DMS 273 treated with DMSO at 0.1 percent for 48 hours (cell line): ENCODE measurements around the gene ZNF519.
"Not testable (repeated sequence)": the region's sequence is repeated elsewhere in the genome, so short reads cannot be mapped to it uniquely, and the experiment has no call there.

Source experiments
- DNase-seq: peaks from one replicate; lab custom pipeline; 2025; lab: John Stamatoyannopoulos, UW

The ZNF519 gene

DNA sequence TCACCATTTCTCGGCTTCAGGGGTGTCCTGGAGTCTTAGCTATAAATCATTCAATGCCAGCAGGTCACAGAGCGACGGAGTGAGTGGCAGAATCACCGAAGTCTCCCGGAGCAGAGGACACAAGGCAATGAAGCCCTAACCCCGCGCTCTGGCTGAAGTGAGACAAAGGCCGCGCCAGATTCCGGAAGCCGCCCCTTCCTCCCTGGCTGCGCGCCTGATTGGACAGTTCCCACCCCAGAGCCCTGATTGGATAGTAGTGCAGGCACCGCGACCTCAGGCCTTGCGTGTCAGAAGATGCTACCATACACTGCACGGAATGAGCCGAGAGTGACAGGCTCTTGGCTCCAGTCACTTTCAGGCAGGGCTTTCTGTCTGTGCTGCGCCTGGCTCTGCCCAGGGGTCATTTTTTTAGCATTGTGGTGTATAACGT lies at the start of gene ZNF519:
Gene ZNF519, minus strand, starts transcription at position 165 of the 430 bp plus-strand sequence. Its CDS starts 158 bp downstream, at position 7.
- DNase-seq = peak; percentile 94

GRCh38 chr18:14179306-14179705 lies 47.1 kb upstream of the ZNF519 start:
- no peak for DNase-seq

GRCh38 chr18:14178321-14179196 lies 46.3 kb upstream of the ZNF519 start:
- DNase-seq = not testable (repeated sequence)

DNA sequence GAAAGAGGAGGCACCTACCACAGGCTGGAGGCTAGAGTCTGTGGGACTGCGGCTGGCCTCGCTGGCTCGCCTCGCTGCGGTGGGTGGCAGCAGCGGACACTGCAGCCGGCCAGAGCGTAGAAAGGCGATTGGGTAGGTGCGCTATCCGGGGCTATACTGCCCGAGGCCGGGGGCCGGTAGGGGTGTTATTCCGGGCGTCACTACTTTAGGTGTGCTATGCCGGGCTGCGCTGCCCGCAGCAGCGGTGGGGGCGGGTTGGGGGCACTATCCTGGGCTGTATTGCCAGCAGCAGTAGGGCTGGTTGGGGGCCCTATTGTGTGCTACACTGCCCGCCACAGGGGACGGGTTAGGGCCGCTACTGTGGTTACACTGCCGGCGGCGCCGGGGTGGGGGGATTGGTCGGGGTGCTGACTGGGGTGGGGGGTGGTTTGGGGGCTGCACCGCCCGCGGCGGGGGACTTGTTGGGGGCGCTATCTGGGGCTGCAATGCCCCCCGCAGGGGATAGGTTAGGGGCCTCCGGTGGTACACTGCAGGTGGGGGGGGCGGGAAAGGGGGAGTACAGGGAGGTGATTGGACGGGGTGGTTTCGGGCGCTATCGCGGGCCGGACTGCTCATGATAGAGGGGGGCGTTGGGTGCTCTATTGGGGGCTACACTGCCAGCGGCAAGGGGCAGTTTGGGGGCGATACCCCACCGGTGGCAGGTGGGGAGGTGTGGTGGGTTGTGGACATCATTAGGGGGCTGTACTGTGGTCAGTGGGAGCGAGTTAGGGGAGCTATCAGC lies 45.5 kb upstream of the ZNF519 start:
- DNase-seq = not testable (repeated sequence)

DNA sequence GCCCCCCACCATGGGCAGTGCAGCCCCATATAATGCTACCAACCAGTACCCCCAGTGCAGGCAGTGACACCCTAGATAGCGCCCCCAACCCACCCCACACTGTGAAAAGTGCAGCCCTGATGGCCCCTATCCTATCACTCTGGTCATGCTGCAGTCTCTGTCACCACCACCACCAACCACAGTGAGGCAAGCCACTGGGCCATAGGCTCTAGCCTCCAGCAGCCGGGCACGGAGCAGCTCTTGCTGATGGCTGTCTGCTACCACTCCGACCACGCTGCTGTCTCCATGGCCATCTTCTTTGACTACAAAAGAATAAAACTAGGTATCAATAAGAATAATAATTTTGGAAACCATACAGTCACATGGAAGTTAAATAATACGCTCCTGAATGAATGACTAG lies 43.2 kb upstream of the ZNF519 start:
- DNase-seq = not testable (repeated sequence)

GRCh38 chr18:14174706-14175085 lies 42.5 kb upstream of the ZNF519 start:
- DNase-seq = no peak

- not testable (repeated sequence) for DNase-seq
These were observed 41.9 kb upstream of the ZNF519 start for GRCh38 chr18:14174002-14174705.

GRCh38 chr18:14173116-14173951 lies 41.1 kb upstream of the ZNF519 start:
- not testable (repeated sequence) for DNase-seq

DNA sequence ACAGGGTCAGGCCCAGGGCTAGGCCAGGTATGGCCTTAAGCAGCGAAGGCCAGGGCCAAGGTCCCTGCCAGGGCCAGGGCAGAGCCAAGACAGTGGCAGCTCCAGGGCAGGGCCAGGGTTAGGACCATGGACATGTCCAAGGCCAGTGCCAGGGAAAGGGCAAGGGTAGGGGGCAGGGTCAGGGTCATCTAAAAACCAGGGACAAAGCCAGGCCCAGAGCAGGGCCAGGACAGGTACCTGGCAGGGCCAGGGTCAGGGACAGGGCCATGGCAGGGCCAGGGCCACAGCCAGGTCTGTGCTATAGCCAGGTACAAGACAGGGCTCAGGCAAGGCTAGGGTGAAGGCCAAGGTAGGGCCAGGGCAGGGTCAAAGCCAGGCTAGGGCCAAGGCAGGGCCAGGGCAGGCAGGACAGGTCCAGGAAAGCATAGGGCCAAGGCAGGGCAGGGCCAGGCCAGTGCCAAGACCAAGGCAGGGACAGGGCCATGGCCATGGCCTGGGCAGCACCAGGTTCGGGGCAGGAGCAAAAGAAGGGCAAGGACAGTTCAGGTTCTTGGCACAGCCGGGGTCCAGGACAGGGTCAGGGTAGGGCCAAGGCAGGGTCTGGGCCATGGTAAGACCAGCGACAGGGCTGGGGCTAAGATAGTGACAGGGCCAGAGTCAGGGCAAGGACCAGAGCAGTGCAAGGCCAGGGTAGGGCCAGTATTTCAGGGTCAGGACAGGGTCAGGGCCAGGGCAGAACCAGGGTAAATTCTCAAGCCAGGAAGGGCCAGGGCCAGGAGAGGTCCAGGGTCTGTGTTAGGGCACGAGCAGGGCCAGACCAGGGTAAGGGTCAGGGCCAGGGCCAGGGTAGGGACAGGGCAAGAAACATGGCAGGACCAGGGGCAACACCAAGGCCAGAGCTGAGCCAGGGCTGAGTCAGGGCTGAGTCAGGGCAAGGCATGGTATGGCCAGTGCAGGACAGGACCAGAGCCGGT lies 40.2 kb upstream of the ZNF519 start:
- not testable (repeated sequence) for DNase-seq

DNA sequence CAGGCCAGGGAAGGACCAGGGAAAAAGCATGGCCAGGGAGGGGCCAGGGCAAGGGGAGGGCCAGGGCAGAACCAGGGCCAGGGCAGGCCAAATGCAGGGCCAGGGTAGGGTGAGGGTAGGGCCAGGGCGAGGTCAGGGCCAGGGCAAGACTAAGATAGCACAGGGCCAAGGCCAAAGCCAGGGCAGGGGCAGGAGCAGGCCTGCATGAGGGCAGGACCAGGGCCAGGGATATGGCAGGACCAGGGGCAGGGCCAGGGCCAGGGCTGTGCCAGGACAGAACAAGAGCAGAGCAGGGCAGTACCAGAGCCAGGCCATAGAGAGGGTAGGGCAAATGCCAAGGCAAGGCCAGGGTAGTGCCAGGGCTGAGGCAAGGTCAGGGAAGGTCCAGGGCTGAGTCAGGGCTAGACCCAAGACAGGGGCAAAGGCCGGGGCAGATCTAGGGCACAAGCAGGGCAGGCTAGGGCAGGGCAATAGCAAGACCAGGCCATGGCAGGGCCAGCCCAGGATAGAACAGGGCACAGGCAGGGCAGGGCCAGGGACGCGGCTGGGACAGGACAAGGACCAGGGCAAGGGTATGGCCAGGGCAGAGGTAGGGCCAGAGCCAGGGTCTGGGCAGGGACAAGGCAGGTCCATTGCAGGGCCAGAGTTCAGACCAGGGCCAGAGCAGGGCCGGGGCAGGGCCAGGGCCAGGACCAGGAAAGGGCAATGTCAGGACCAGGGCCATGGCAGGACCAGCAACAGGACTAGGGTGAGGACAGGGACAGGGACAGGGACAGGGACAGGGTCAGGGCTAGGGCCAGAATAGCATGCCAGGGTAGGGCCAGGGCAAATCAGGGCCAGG lies 39.3 kb upstream of the ZNF519 start:
- not testable (repeated sequence) for DNase-seq

DNA sequence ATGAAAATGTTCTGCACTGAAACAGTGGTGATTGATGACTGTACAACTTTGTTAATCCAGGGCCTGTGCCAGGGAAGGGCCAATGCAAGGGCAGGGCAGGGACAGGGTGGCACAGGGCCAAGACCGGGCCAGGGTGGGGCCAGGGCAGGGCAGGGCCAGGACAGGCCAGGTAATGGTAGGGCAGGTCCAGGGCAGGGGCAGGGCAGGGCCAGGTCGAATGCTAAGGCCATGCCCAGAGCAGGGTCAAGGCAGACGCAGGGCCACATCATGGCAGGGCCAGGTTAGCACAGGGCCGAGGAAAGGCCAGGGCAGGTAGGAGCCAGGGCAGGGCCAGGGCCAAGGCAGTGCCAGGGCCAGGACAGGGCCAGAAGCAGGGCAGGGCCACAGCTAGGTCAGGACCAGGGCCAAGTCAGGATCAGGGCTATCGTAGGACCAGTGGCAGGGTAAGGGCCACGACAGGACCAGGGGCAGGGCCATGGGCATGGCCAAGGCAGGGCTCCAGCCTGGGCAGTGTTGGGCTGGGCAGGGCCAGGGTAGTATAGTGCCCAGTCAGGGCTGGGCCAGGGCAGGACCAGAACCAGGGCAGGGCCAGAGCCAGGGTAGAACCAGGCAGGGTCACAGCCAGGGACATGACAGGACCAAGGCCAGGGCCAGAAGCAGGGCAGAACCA lies 38.3 kb upstream of the ZNF519 start:
- not testable (repeated sequence) for DNase-seq

DNA sequence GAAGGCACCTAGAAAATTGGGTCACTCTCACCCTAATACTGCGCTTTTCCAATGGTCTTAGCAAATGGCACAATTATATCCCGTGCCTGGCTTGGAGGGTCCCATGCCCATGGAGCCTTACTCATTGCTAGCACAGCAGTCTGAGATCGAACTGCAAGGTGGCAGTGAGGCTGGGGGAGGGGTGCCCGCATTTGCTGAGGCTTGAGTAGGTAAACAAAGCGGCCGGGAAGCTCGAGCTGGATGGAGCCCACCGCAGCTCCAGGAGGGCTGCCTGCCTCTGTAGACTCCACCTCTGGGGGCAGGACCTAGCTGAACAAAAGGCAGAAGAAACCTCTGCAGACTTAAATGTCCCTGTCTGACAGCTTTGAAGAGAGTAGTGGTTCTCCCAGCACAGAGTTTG lies 30.7 kb upstream of the ZNF519 start:
- DNase-seq = not testable (repeated sequence)

DNA sequence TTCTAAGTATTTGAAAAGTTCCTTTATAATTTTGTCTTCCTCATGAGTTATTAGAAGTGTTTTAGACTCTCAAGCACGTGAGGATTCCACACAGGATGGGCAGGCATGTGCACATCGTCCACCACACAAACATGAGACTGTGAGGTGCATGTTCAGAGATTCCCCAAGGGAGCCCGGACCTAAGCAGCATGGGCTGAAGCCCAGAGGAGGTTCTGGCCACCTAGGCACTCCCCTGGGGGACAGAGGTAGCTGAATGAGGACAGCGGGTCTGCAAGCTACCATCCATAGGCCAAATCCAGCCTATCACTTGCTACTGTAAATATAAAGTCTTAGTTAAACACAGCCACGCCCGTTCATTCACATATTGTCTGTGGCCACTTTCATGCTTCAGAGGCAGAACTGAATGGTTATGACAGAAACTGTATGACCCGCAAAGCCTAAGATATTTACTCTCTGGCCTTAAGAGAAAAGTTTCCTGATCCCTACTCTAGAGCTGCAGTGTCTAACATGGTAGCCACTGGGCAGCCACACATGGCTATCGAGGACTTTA lies 19.4 kb upstream of the ZNF519 start:
- DNase-seq = not testable (repeated sequence)

GRCh38 chr18:14150766-14151165 lies 18.5 kb upstream of the ZNF519 start:
- DNase-seq = not testable (repeated sequence)

DNA sequence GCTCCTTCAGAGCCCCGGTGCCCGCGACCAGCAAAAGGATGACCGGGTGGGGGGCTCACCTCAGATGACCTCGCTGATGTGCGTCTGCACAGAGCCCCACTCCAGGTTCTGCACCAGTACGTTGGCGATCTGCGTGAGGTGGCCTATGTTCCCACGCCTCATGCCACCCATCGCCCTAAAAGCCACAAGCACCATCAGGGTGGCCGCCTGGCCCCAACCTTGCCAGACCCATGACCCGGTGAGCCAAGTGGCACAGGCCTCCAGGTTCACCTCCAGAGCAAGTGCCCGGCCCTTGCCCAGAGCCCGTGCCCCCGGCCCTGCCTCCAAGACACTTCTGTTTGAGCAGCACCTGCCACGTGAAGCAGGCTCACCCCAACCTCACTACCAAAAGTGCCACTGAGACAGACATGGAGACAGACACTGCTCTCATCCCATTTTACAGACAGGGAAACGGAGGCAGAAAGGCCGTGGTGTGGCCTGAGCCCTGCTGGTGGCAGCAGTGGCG lies 17.7 kb upstream of the ZNF519 start:
- not testable (repeated sequence) for DNase-seq

DNA sequence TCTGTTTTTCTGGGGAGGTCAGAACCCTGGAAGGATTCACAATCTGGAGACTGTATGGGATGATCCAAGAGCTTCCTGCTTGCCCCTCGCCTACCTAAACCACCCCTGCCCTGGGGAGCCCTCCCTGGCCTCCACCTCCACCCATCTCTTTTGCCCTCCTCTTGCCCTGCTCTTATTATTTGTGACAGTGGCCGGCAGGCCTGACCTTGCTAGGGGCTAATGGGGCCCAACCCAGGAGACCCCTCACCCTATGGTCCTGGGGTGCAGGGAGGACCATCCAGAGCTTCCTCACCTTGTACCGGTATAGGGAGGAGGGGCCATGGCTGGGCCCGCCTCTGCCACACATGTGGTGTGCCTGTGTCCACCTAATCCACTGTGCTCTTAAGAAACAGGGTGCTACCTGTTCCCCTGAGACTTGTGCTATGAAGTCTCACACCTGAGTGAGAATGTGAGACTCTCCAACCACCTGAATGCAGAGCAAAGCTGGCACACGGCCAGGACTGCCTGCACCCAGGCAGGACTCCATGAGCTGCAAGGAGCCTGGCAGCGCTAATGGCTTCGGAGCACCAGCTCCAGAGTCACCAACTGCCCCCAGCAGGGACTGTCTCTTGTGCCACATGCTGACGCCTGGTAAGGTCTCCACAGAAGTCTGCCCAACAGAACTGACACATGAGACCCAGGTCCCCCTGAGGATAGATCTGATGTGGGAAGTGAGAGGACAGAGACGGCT lies 17.1 kb upstream of the ZNF519 start:
- DNase-seq = not testable (repeated sequence)
